Measurements from ENCODE around the gene MACROD2.

Gene MACROD2

GRCh38 chr20:14583413-14583812, 588.1 kb downstream of the MACROD2 start:
- H3K4me2 ChIP-seq (ENCODE audit: low read length), result no peak overlapping the region
- no peak overlapping the region for H3K4me3 ChIP-seq (ENCODE audit: low read depth, low read length)
- no peaks in the 10 kb centered on the region for H3K36me3 ChIP-seq (ENCODE audit: control insufficient read depth, insufficient read depth, low read length)
- H3K27me3 ChIP-seq (ENCODE audit: control insufficient read depth, insufficient read depth, low read length), result no peaks in the 10 kb centered on the region
- H3K4me1 ChIP-seq, result peaks cover 13% of the 10 kb centered on the region
- no peak overlapping the region for H3K27ac ChIP-seq
- H2AFZ ChIP-seq, result peak overlapping the region; percentile 45
- H3K9me3 ChIP-seq (ENCODE audit: control insufficient read depth, low read length), result no peaks in the 10 kb centered on the region
- no peaks in the 10 kb centered on the region for H3K79me2 ChIP-seq
- H3K9ac ChIP-seq, result no peak overlapping the region
- no peak for TF ChIP-seq CTCF (IDR thresholded peaks at IDR 0.05)

- Histone ChIP-seq H3K4me1 (no peaks in the 10 kb centered on the region), H3K36me3 (ENCODE audit: control insufficient read depth, insufficient read depth, low read length) (no peaks in the 10 kb centered on the region), H3K9me3 (ENCODE audit: control insufficient read depth, low read length) (no peaks in the 10 kb centered on the region), H3K4me2 (ENCODE audit: low read length) (no peak overlapping the region), H3K79me2 (no peaks in the 10 kb centered on the region), H2AFZ (no peak overlapping the region), H3K27me3 (ENCODE audit: control insufficient read depth, insufficient read depth, low read length) (no peaks in the 10 kb centered on the region), H3K27ac (no peak overlapping the region), H3K4me3 (ENCODE audit: low read depth, low read length) (no peak overlapping the region), H3K9ac (no peak overlapping the region)
- TF ChIP-seq CTCF (IDR thresholded peaks at IDR 0.05), result no peak
Observed at GRCh38 chr20:14589383-14589782, 594.1 kb downstream of the MACROD2 start.

- H3K4me1 ChIP-seq, result no peaks in the 10 kb centered on the region
- no peak for TF ChIP-seq CTCF (IDR thresholded peaks at IDR 0.05)
- H2AFZ ChIP-seq, result no peak overlapping the region
- no peaks in the 10 kb centered on the region for H3K36me3 ChIP-seq (ENCODE audit: control insufficient read depth, insufficient read depth, low read length)
- H3K9me3 ChIP-seq (ENCODE audit: control insufficient read depth, low read length), result no peaks in the 10 kb centered on the region
- H3K79me2 ChIP-seq, result no peaks in the 10 kb centered on the region
- H3K27ac ChIP-seq, result no peak overlapping the region
- no peak overlapping the region for H3K4me2 ChIP-seq (ENCODE audit: low read length)
- no peaks in the 10 kb centered on the region for H3K27me3 ChIP-seq (ENCODE audit: control insufficient read depth, insufficient read depth, low read length)
- no peak overlapping the region for H3K9ac ChIP-seq
- no peak overlapping the region for H3K4me3 ChIP-seq (ENCODE audit: low read depth, low read length)
Observed at GRCh38 chr20:14595051-14595450, 599.7 kb downstream of the MACROD2 start.

- no peaks in the 10 kb centered on the region for H3K27me3 ChIP-seq (ENCODE audit: control insufficient read depth, insufficient read depth, low read length)
- H3K27ac ChIP-seq, result no peak overlapping the region
- no peaks in the 10 kb centered on the region for H3K79me2 ChIP-seq
- no peak overlapping the region for H3K9ac ChIP-seq
- H3K9me3 ChIP-seq (ENCODE audit: control insufficient read depth, low read length), result no peaks in the 10 kb centered on the region
- H3K4me1 ChIP-seq, result no peaks in the 10 kb centered on the region
- no peaks in the 10 kb centered on the region for H3K36me3 ChIP-seq (ENCODE audit: control insufficient read depth, insufficient read depth, low read length)
- no peak for TF ChIP-seq CTCF (IDR thresholded peaks at IDR 0.05)
- H3K4me2 ChIP-seq (ENCODE audit: low read length), result no peak overlapping the region
- no peak overlapping the region for H3K4me3 ChIP-seq (ENCODE audit: low read depth, low read length)
- H2AFZ ChIP-seq, result peak overlapping the region; percentile 26
Observed at GRCh38 chr20:14597206-14597715, 601.9 kb downstream of the MACROD2 start.

GRCh38 chr20:14599613-14600012, 604.3 kb downstream of the MACROD2 start:
- H3K4me2 ChIP-seq (ENCODE audit: low read length), result no peak overlapping the region
- H3K27me3 ChIP-seq (ENCODE audit: control insufficient read depth, insufficient read depth, low read length), result no peaks in the 10 kb centered on the region
- no peaks in the 10 kb centered on the region for H3K36me3 ChIP-seq (ENCODE audit: control insufficient read depth, insufficient read depth, low read length)
- no peak overlapping the region for H3K9ac ChIP-seq
- H3K9me3 ChIP-seq (ENCODE audit: control insufficient read depth, low read length), result no peaks in the 10 kb centered on the region
- peak overlapping the region; percentile 40 for H2AFZ ChIP-seq
- no peak overlapping the region for H3K4me3 ChIP-seq (ENCODE audit: low read depth, low read length)
- no peaks in the 10 kb centered on the region for H3K79me2 ChIP-seq
- TF ChIP-seq CTCF (IDR thresholded peaks at IDR 0.05), result no peak
- H3K4me1 ChIP-seq, result no peaks in the 10 kb centered on the region
- H3K27ac ChIP-seq, result no peak overlapping the region

Data from parathyroid adenoma (tissue), 2 donors.